H9 (cell line): ENCODE measurements around the gene ILK. TPM values are rescaled to one million over a fixed set of nuclear protein-coding genes. Genes with fewer than 3 reads are reported as not detected.
A peak's percentile ranks its signal among the peaks of the same experiment; 100 is the strongest.

Source experiments
- DNase-seq: peaks from one replicate; pipeline ENCODE4 v3.0.0-alpha.2; 2017
- H2AFZ ChIP-seq: one replicate; pipeline ENCODE4 v1.6.1; 2013; ENCODE audit warnings: mild to moderate bottlenecking, low read length, control low read depth, moderate library complexity
- H2AK5ac ChIP-seq: 2 replicates; pipeline ENCODE4 v1.6.1; 2013; ENCODE audit warnings: low read length, control low read depth, mixed read lengths; ENCODE audit not compliant: insufficient read length
- H2BK120ac ChIP-seq: one replicate; pipeline ENCODE4 v1.6.1; 2013; ENCODE audit warnings: low read depth, mild to moderate bottlenecking, low read length, control low read depth, inconsistent platforms; ENCODE audit not compliant: poor library complexity, severe bottlenecking
- H2BK12ac ChIP-seq: 2 replicates; pipeline ENCODE4 v1.6.1; 2013; ENCODE audit warnings: low read length, control low read depth, mixed read lengths, low read depth; ENCODE audit not compliant: insufficient read length
- H2BK15ac ChIP-seq: 2 replicates; pipeline ENCODE4 v1.6.1; 2013; ENCODE audit warnings: low read depth, low read length, control low read depth
- H2BK20ac ChIP-seq: one replicate; pipeline ENCODE4 v1.6.1; 2013; ENCODE audit warnings: low read depth, mild to moderate bottlenecking, low read length, control low read depth, inconsistent platforms; ENCODE audit not compliant: poor library complexity, severe bottlenecking
- H2BK5ac ChIP-seq: 2 replicates; pipeline ENCODE4 v1.6.1; 2013; ENCODE audit warnings: low read length, control low read depth, mixed read lengths; ENCODE audit not compliant: insufficient read length
- H3K14ac ChIP-seq: 2 replicates; pipeline ENCODE4 v1.6.1; 2013; ENCODE audit warnings: low read length, control low read depth; ENCODE audit not compliant: insufficient read depth
- H3K18ac ChIP-seq: 2 replicates; pipeline ENCODE4 v1.6.1; 2013; ENCODE audit warnings: low read depth, mild to moderate bottlenecking, mixed read lengths, low read length, control low read depth; ENCODE audit not compliant: insufficient read length
- H3K23ac ChIP-seq: 2 replicates; pipeline ENCODE4 v1.6.1; 2013; ENCODE audit warnings: low read length, control low read depth, mixed read lengths, low read depth; ENCODE audit not compliant: insufficient read length
- H3K23me2 ChIP-seq: 2 replicates; pipeline ENCODE4 v1.6.1; 2013; ENCODE audit warnings: low read depth, mild to moderate bottlenecking, mixed read lengths, low read length, control low read depth; ENCODE audit not compliant: insufficient read length, poor library complexity, severe bottlenecking
- H3K27ac ChIP-seq: 2 replicates; pipeline ENCODE4 v1.5.1; 2013; ENCODE audit warnings: low read length, control low read depth, mixed read lengths, low read depth; ENCODE audit not compliant: insufficient read length
- H3K27me3 ChIP-seq: 2 replicates; pipeline ENCODE4 v1.6.1; 2013; ENCODE audit warnings: low read length, control low read depth, inconsistent platforms; ENCODE audit not compliant: insufficient read depth
- H3K4ac ChIP-seq: 2 replicates; pipeline ENCODE4 v1.6.1; 2013; ENCODE audit warnings: low read depth, mild to moderate bottlenecking, control low read depth, inconsistent platforms, low read length, moderate library complexity
- H3K4me1 ChIP-seq: 2 replicates; pipeline ENCODE4 v1.6.1; 2013; ENCODE audit warnings: low read length, control low read depth, inconsistent platforms; ENCODE audit not compliant: insufficient read depth
- H3K4me2 ChIP-seq: 2 replicates; pipeline ENCODE4 v1.6.1; 2013; ENCODE audit warnings: low read length, control low read depth, mixed read lengths; ENCODE audit not compliant: insufficient read length, insufficient read depth
- H3K56ac ChIP-seq: 2 replicates; pipeline ENCODE4 v1.6.1; 2013; ENCODE audit warnings: low read depth, mild to moderate bottlenecking, mixed read lengths, low read length, control low read depth; ENCODE audit not compliant: insufficient read length
- H3K79me1 ChIP-seq: 2 replicates; pipeline ENCODE4 v1.6.1; 2013; ENCODE audit warnings: low read depth, mild to moderate bottlenecking, moderate library complexity, low read length, control low read depth, inconsistent platforms; ENCODE audit not compliant: insufficient read depth, poor library complexity, severe bottlenecking
- H3K79me2 ChIP-seq: 2 replicates; pipeline ENCODE4 v1.6.1; 2013; ENCODE audit warnings: low read length, control low read depth, inconsistent platforms; ENCODE audit not compliant: insufficient read depth
- H3K9ac ChIP-seq: 2 replicates; pipeline ENCODE4 v1.6.1; 2013; ENCODE audit warnings: low read length, control low read depth, mixed read lengths; ENCODE audit not compliant: insufficient read length; ENCODE audit errors: extremely low read depth
- H3K9me3 ChIP-seq: one replicate; pipeline ENCODE4 v1.6.1; 2013; ENCODE audit warnings: low read depth, low read length, inconsistent platforms; ENCODE audit not compliant: control insufficient read depth
- H3T11ph ChIP-seq: one replicate; pipeline ENCODE4 v1.6.1; 2013; ENCODE audit warnings: mild to moderate bottlenecking, low read length, control low read depth, inconsistent platforms
- H4K20me1 ChIP-seq: one replicate; pipeline ENCODE4 v1.6.1; 2013; ENCODE audit not compliant: control insufficient read depth, insufficient read length, insufficient read depth
- H4K5ac ChIP-seq: 2 replicates; pipeline ENCODE4 v1.6.1; 2013; ENCODE audit warnings: low read depth, mild to moderate bottlenecking, mixed read lengths, low read length, control low read depth; ENCODE audit not compliant: insufficient read length
- H4K8ac ChIP-seq: replicated peaks from 2 replicates; pipeline ENCODE4 v1.6.1; 2013; ENCODE audit warnings: low read length, control low read depth, mixed read lengths, low read depth; ENCODE audit not compliant: insufficient read length
- H4K91ac ChIP-seq: 2 replicates; pipeline ENCODE4 v1.6.1; 2013; ENCODE audit warnings: low read depth, mild to moderate bottlenecking, moderate library complexity, mixed read lengths, low read length, control low read depth; ENCODE audit not compliant: insufficient read length
- H3K27ac Mint-ChIP-seq, 3 experiments: 2 replicates in 2 of 3; 3 replicates in 1 of 3; pipeline ENCODE4 v1.8.0; 2020 to 2021; ENCODE audit warnings: mixed read lengths in 3 of 3, mild to moderate bottlenecking in 1 of 3, moderate library complexity in 1 of 3
- H3K27me3 Mint-ChIP-seq: 2 replicates; pipeline ENCODE4 v1.8.0; 2021; ENCODE audit warnings: low read depth, mild to moderate bottlenecking, moderate library complexity, mixed read lengths
- H3K36me3 Mint-ChIP-seq, 3 experiments: 2 replicates in 2 of 3; 3 replicates in 1 of 3; pipeline ENCODE4 v1.8.0; 2020 to 2021; ENCODE audit warnings: low read depth in 3 of 3, mixed read lengths in 3 of 3; ENCODE audit not compliant: insufficient read depth in 1 of 3
- H3K4me1 Mint-ChIP-seq, 2 experiments: 2 replicates each; pipeline ENCODE4 v1.8.0; 2020; ENCODE audit warnings: mixed read lengths in 2 of 2
- H3K4me3 Mint-ChIP-seq, 2 experiments: 2 replicates in 1 of 2; 3 replicates in 1 of 2; pipeline ENCODE4 v1.8.0; 2020 to 2021; ENCODE audit warnings: mild to moderate bottlenecking in 2 of 2, mixed read lengths in 2 of 2, moderate library complexity in 1 of 2
- H3K9me3 Mint-ChIP-seq, 2 experiments: 2 replicates in 1 of 2; 3 replicates in 1 of 2; pipeline ENCODE4 v1.8.0; 2020; ENCODE audit warnings: mild to moderate bottlenecking in 2 of 2, mixed read lengths in 2 of 2, moderate library complexity in 1 of 2
- CTCF ChIP-seq: fragments of 200-600 bp; sonication (generic); conservative IDR thresholded peaks from 3 replicates; pipeline ENCODE4 v1.8.0; 2021; ENCODE audit warnings: antibody characterized with exemption, mild to moderate bottlenecking
- WGBS: extraction: QIAGEN DNeasy Blood & Tissue Kit; methylation state at CpG from one replicate; pipeline ENCODE4 v1.1.7; 2013; ENCODE audit warnings: missing lambda C conversion rate, low lambda C conversion rate, mixed read lengths; ENCODE audit not compliant: insufficient read length; ENCODE audit errors: extremely low coverage; 5-methylcytosine and 5-hydroxymethylcytosine counted together
- total RNA-seq: library from RNA; stranded (reverse); gene quantifications from 2 replicates; pipeline ENCODE4 v1.2.1, GENCODE V29; 2021

Gene ILK
- total RNA-seq, 1 experiment from 2014 or later, result 100 TPM

DNA sequence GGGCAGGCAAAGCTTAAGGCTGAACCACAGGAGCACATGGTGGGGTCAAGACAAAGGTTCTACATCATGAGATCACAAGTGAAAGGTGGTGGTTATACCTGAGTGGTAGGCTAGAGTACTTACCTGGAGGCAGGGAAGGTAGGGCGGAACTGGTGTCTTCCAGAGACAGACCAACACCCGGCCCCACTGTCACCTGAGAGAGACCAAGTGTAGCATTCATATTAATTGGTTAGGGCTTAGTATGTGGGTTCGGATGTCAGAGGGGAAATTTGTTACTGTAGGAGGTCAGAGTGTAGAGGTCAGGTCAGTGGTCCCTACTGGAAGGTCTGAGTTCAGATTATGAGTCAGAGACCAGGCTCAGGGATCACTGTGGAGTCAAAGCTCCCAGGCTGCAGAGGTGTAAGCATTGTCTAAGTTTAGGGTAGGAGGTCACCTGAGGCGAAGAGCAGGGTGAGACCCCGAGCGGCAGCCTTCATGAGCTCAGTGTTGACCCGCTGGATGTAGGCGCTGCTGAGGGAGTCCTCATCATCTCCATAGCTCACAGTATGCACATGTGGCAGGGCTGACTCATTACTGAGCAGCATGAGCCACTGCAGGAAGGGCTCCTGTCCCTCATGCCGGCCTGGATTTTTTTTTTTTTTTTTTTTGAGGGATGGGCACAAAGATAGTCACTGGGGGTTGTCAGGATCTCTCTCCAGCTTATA, 12.5 kb downstream of the ILK start:
- Mint-ChIP-seq H3K27ac (no peak overlapping the region), H3K4me1 (peaks cover 4 to 5% of the 10 kb centered on the region in 2 experiments), H3K36me3 (peaks cover 6 to 23% (median 16%) of the 10 kb centered on the region in 3 experiments; a peak in 6 of 7 replicates), H3K27me3 (no peaks in the 10 kb centered on the region; the same call in 1 of the 2 replicates), H3K4me3 (peak overlapping the region in 1 of 2 experiments; percentile 3; a peak in 1 of 5 replicates), H3K9me3 (no peaks in the 10 kb centered on the region)
- Histone ChIP-seq H2BK20ac (no peak overlapping the region), H3K9me3 (no peaks in the 10 kb centered on the region), H3K56ac (no peak overlapping the region), H2AFZ (no peak overlapping the region), H3K14ac (no peak overlapping the region), H3T11ph (no peak overlapping the region), H4K91ac (no peak overlapping the region), H3K23ac (no peak overlapping the region), H3K79me1 (no peaks in the 10 kb centered on the region), H3K4ac (no peak overlapping the region), H2BK15ac (no peak overlapping the region), H3K4me2 (no peak overlapping the region), H3K79me2 (no peaks in the 10 kb centered on the region), H3K18ac (no peak overlapping the region), H3K4me1 (no peaks in the 10 kb centered on the region), H2AK5ac (no peak overlapping the region), H4K20me1 (no peaks in the 10 kb centered on the region), H3K27ac (no peak overlapping the region), H4K5ac (no peak overlapping the region), H2BK12ac (no peak overlapping the region), H2BK5ac (no peak overlapping the region), H3K23me2 (peaks cover 20% of the 10 kb centered on the region), H3K9ac (no peak overlapping the region), H2BK120ac (no peak overlapping the region), H3K27me3 (no peaks in the 10 kb centered on the region), H4K8ac (no peak overlapping the region)
- no CpG with 5 or more reads among the region's 9 CpGs for WGBS
- no peak for TF ChIP-seq CTCF
- DNase-seq, result no peak
